NCI-H1092 treated with DMSO at 0.1 percent for 48 hours (cell line): ENCODE results near the gene SEMA4F.

ENCODE experiments used
- DNase-seq: peaks from one replicate; lab custom pipeline; 2025; lab: John Stamatoyannopoulos, UW

SEMA4F gene

DNA sequence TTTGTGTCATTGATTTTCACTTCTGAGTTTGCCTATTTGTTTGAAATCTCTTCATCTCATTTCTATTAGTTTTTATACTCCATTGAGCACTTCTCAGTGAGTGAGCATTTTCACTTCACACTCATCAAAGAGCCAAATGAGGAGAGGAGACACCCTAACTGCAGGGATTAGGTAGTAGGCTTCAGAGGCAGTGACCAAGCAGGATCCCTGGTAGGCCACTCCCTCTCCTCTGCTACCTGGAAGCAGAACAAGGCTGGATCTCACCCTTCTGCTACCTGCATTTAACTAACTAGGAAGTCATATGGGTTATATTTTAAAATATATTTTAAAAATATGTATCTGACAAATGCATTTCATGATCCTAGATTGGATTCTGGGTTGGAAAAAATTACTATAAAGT is 52.7 kb downstream of the SEMA4F start:
- DNase-seq = no peak

DNA sequence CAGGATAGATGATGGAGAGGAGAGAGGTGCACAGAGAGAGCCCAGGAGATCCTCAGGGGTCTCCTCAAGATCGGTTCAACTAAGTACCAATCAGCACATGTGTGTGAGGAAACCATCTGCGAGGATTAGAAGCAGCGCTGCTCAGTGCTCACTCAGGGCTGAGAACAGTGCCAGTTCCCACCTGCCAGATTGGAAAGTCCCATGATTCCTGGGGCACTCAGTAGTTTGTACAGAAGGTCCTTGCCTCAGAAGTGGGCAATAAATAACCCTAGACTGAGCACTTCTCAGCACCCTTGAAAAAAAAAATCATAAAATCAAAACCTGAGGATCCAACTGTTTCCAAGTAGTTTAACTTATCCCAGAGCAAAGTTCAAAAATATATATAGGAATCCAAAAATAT is 53.8 kb downstream of the SEMA4F start:
- no peak for DNase-seq

DNA sequence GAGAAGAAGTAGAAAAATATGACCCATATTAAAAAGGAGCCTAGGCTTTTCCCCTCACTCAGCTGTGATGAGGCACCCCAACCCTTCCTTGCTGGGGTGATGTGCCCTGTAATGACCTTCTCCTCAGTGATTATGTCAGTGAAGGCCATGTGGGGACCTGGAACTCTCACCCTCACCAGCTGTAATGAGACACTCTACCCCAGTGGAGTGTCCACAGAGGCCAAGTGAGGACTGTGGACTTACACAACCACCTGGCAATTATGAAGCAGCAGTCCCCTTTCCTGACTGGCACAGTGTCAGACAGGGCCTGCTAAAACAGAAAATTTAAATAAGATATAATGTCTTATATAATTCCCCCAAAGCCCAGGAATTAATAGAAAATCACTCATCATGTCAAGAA is 54.2 kb downstream of the SEMA4F start:
- DNase-seq = no peak

DNA sequence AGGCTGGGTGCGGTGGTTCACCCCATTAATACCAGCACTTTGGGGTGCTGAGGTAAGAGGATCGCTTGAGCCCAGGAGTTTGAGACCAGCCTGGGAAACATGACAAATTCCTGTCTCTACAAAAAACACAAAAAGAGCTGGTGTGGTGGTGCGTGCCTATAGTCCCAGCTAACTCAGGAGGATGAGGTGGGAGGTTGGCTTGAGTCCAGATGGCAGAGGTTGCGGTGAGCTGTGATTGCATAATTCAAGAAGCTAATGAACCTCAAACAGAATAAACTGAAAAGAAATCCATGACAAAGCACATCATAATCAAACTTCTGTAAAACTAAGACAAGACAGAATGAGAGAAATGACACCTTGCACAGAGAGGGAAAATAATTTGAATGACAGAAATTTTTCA is 54.8 kb downstream of the SEMA4F start:
- DNase-seq = no peak

DNA sequence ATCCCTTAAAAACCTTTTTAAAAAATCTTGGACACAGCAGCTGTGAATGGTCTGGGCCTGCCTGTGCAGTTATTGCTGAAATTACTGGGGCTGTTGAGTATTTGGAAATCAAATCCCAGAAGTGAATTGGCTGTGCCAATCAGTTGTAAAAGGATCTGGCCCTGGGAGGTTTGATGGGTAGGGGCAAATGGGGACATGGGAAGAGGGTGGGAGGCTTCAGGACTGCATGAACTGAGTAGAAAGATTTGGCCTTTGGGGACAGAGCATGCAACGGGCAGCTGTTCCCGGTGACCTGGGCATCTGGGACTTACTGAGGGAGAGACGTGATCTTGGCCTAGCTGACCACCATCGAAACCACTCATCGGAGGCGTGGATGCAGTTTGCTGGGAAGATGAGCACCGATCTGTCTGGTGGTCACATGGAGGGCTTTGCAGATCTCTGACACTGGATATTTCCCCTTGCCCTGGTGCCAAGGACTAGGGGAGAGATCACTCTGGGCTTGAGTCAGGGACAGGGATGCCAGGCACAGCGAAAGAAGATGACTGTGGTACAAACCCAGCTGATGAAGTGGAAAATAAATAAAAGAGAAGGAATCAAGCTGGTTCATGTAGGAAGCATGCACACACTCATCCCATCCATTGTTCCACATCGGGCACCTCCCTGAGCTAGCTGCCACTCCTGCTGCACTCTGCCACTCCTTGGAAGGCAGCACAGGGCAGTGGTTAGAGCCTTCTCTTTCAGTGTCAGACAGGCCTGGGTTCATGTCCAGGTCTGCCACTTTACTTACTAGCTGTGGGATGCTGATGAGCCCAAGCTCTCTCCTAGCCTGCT is 58.4 kb downstream of the SEMA4F start:
- no peak for DNase-seq

DNA sequence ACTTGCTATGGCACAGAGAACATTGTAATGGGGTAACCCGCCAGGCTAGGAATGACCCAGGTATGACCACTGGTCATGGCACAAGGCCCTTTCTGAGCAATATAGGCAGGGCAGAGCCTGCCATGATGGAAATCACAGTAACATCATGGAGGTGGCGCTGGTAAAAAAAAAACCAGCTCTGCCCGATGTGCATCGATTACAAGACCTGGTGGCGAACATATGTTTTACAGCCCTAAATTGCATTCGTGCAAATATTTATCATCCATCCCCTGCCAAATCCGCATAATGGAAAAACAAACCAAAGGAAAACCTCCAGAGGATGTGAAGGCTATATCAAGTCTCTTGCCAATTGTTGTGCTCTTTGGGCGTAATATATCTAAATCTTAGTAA is 60.6 kb downstream of the SEMA4F start:
- no peak for DNase-seq

DNA sequence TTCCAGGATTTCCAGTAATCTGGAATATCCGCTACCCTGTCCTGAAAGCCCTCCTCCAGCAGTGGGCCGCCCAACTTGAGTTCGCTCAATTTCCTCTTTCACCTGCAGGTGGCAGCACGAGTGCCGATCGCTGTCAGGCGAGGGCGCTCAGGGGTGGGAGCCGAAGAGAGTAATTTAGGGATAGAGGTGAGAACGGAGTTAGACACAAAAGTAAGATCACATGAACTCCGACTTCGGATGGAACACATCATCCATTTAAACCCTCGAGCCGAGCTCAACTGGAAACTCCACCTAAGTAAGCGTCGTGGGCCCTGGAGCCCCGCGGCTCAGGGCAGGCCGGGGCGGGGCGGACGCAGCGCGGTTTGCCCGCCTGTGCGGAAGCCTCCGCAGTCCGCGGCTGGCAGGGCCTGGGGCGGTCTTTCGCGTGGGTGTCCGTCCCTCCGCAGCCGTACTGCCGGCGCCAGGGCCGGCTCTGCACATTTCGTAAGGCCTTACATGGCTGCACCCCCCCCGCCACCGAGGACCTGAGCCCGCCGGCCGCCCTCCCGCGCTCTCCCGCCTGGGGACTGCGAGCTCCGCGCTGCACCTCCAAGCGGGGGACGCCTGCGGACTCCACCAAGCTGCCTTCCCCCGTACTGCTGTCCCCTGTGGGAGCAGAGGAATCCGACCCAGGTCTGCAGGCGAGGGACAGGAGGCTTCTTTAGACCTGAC is 61.2 kb downstream of the SEMA4F start:
- peak; percentile 65 for DNase-seq

DNA sequence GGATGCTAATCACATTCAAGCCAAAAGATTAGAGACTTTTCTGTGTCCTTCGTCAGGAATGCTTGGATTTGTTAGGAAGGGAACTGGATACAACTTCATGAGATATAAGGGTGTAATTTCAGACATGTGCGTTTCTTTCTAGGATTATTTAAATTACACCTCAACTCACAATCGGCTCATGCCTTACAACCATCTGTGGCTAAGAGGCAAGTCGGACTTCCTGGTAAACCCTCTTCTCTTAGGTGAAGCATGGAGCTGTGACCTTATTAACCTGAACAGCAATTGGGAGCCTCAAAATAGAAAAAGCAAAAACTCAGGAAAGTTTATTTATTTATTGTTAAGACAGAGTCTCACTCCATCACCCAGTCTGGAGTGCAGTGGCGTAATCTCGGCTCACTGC is 61.8 kb downstream of the SEMA4F start:
- no peak for DNase-seq

DNA sequence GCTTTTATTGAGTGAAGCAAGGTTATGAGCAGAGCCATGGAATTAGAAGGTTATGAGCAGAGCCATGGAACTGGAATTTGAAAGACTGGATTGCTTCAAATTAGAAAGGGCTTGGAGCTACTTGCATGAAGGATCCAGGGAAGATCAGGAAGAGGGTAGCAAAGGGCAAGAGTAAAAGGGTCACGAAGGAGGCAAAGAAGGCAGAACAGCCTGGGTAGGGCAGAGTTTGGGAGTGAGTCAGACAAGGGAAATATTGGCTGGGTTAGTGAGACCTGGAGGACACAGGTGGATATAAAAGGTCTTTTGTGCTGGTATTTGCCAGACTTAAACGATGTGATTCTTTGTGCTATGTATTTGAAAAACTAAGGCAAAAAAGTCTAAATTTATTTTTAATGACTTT is 65.0 kb downstream of the SEMA4F start:
- no peak for DNase-seq

DNA sequence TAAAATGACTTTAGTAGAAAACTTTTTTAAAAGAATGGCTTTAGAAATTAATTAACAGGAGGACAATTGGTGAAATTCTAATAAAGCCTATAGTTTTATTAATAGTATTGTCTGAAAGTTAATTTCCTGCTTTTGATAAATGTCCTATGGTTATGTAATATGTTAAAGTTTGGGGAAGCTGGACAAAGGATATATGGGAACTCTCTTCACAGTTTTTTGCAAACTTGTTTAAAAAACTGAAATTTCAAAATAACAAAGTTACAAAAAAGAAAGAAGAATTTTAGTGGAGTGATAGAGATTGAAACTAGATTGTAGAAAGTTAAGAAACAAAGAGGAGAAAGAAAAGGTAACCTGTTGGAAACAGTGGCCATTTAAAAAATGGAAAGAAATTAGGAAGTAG is 67.3 kb downstream of the SEMA4F start:
- DNase-seq = no peak

DNA sequence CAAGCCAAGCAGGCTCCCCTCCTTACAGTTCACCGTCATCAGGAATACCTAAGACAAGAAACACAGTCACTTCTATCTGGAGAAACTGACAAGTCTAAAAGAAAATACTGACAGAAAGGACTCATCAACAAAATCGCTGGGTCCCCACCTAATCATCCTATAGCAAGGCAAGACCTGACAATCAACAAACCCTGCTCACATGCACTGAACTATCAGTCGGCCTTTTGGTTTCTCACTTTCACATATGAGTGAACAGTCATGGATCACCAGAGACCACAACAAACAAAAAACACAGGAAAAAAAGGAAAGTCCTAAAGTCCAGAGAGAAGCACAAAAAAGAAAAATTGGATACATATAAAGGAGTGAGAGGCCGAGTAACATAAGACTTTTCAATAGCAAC is 70.4 kb downstream of the SEMA4F start:
- DNase-seq = no peak

DNA sequence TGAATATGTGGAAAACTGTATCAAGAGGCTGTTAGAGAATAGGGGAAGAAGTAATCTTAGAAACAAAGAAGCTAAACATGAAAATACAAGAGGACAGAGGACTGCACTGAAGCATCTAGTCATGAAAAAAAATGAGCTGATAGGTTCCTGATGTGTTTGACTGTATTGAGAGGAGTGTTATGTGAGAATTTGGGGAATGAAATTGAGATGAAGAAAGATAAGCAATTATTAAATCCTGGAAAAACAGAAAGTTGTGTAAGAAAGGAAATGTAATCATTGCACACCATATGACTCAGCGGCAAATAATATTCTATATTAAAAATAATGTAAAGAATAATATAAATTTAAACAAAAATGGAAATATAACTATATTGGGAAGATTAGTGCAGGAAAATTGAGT is 71.2 kb downstream of the SEMA4F start:
- no peak for DNase-seq

DNA sequence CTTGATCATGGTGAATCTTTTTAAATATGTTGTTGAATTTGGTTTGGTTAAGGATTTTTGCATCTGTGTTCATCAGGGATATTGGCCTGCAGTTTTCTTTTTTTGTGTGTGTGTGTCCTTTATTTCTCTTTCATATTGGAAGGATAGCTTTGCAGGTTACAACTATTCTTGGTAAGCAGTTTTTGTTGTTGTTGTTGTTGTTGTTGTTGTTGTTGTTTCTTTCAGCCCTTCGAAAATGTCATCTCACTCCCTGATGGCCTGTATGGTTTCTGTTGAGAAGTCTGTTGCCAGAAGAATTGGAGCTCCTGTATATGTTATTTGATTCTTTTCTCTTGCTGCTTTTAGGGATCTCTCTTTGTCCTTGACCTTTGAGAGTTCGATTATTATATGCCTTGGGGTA is 74.8 kb downstream of the SEMA4F start:
- DNase-seq = no peak

DNA sequence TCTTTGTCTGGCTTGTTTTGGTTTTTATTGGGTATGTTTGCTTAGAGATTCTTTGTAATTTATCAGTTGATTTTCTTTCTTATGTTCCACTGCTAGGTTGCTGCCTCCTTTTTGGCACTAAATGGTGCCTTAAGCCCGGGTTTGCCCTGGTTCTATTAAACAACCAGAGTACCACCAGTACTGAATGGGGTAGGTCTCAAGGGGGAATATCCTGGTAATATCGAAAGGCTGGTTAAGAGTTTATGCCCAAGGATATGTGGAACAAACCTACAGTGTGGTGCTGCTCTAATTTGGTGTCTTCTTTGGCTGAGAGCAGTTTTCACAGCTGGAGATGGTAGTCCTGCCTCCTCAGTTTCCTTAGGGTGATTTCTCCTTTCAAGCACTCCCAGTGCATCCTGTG is 76.5 kb downstream of the SEMA4F start:
- DNase-seq = no peak
